IMR-90 (cell line): ENCODE results near the gene RBM39.
"Not testable (repeated sequence)": the region's sequence is repeated elsewhere in the genome, so short reads cannot be mapped to it uniquely, and the experiment has no call there.

ENCODE experiments used
- CTCF ChIP-seq: conservative IDR thresholded peaks from 2 replicates; pipeline ENCODE4 v1.5.1; 2012; ENCODE audit warnings: mild to moderate bottlenecking, low read depth, low read length, improper control_type of control experiment
- USF2 ChIP-seq: fragments of 150-350 bp; IDR thresholded peaks from 2 replicates; pipeline ENCODE4 v1.6.1; 2017; ENCODE audit warnings: mild to moderate bottlenecking, antibody characterized with exemption, low read length, low read depth

- TF ChIP-seq CTCF, USF2: not testable (repeated sequence)
Measured at GRCh38 chr20:35744492-35744841, 2.4 kb upstream of the RBM39 start.
